ENCODE results near the gene LCP1. TPM values are rescaled to one million over a fixed set of nuclear protein-coding genes. Genes with fewer than 3 reads are reported as not detected.

Gene LCP1
- total RNA-seq, 2 donors from 2014 or later = 58.1 to 177 TPM

DNA sequence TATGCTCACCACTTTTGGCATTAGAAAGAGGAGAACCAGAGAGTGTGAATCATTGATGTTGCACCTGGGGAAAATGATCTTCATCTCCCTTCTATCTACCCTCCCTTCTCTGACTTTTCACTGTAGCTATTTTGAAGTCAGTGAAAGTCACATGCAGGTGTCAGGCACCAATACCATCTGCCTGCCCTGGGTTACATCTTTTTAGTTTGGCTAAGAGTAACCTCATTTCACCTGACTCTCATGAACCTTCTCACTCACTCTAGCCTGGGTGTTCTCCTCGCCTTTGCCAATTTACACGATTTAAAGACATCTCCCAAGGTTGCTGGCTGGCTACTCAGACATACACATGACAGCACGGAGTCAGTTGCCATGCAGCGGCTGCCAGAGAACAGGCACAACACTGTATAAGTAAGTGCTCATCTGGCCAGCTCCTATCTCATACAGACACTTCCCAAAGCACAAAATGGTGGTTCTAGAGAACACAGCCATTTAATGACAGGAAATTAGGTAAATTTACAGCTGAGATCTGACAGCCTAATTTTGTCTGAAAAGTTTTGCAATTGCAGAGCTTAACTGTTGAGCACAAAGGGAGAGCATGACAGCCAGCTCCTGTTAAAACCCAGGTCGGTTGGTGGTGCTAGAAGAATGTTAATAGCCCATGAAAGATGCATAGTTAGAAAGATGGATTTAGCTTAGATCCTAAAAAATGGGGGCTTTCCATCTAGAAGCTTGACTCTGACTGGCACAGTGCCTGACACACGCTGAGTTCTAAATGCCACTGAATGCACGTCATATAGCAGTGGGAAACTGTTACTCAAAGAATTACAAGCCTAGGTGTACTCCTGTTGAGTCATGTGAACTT, 32.5 kb downstream of the LCP1 start:
- Histone ChIP-seq H3K36me3 (no peaks in the 10 kb centered on the region), H3K9me3 (no peaks in the 10 kb centered on the region), H3K27me3 (replicated peaks; ENCODE audit: insufficient read depth) (no peaks in the 10 kb centered on the region), H3K4me1 (replicated peaks) (peaks cover 5% of the 10 kb centered on the region), H3K27ac (peak overlapping the region in 1 of 2 donors; percentile 59), H3K4me3 (no peak overlapping the region)
- DNase-seq (ENCODE audit: low spot score) = peak; percentile 68
- 45% methylated on average over 7 of the region's 7 CpGs for WGBS
- TF ChIP-seq, protein P1, sequence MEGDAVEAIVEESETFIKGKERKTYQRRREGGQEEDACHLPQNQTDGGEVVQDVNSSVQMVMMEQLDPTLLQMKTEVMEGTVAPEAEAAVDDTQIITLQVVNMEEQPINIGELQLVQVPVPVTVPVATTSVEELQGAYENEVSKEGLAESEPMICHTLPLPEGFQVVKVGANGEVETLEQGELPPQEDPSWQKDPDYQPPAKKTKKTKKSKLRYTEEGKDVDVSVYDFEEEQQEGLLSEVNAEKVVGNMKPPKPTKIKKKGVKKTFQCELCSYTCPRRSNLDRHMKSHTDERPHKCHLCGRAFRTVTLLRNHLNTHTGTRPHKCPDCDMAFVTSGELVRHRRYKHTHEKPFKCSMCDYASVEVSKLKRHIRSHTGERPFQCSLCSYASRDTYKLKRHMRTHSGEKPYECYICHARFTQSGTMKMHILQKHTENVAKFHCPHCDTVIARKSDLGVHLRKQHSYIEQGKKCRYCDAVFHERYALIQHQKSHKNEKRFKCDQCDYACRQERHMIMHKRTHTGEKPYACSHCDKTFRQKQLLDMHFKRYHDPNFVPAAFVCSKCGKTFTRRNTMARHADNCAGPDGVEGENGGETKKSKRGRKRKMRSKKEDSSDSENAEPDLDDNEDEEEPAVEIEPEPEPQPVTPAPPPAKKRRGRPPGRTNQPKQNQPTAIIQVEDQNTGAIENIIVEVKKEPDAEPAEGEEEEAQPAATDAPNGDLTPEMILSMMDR (IDR thresholded peaks at IDR 0.05) = no peak
- TF ChIP-seq POLR2A (IDR thresholded peaks at IDR 0.05) = no peak
- TF ChIP-seq POLR2AphosphoS5 (IDR thresholded peaks at IDR 0.05) = peak; percentile 51
- intact Hi-C loops (cut with DNase I) = no loop called here

DNA sequence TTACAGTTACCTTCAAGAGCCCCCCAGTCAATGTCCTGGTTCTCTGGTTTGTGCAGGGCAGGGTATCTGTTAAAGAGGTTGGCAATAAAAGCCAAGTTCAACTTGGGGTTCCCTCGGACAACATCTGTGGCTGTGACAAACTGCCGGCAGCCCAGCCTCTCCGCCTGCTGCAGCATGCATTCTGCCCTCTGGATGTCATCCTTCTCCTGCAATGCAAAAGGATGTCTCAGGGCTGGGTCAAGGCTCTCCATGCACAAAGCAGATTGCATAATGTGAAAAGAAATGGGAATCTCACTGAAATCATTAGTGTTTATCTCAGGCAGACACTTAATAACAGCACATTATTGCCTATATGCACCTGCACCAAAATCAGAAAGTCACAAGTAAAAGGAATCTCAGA, 35.1 kb downstream of the LCP1 start:
- Histone ChIP-seq H3K36me3 (no peaks in the 10 kb centered on the region), H3K4me1 (replicated peaks) (peaks cover 5% of the 10 kb centered on the region), H3K27me3 (replicated peaks; ENCODE audit: insufficient read depth) (no peaks in the 10 kb centered on the region), H3K27ac (no peak overlapping the region), H3K4me3 (no peak overlapping the region), H3K9me3 (no peaks in the 10 kb centered on the region)
- WGBS = 29% methylated on average over 3 of the region's 3 CpGs
- intact Hi-C loops (cut with DNase I) = no loop called here
- DNase-seq (ENCODE audit: low spot score) = no peak
- TF ChIP-seq POLR2AphosphoS5 (IDR thresholded peaks at IDR 0.05) (no peak), POLR2A (IDR thresholded peaks at IDR 0.05) (no peak)
- TF ChIP-seq, protein P1 (IDR thresholded peaks at IDR 0.05) = no peak

GRCh38 chr13:46145950-46146349, 36.0 kb downstream of the LCP1 start:
- Histone ChIP-seq H3K4me3 (no peak overlapping the region), H3K9me3 (no peaks in the 10 kb centered on the region), H3K27ac (no peak overlapping the region), H3K4me1 (replicated peaks) (peaks cover 5% of the 10 kb centered on the region), H3K36me3 (no peaks in the 10 kb centered on the region), H3K27me3 (replicated peaks; ENCODE audit: insufficient read depth) (no peaks in the 10 kb centered on the region)
- TF ChIP-seq POLR2A (IDR thresholded peaks at IDR 0.05) (no peak), POLR2AphosphoS5 (IDR thresholded peaks at IDR 0.05) (no peak)
- TF ChIP-seq, protein P1 (IDR thresholded peaks at IDR 0.05) = no peak
- intact Hi-C loops (cut with DNase I) = no loop called here
- no peak for DNase-seq (ENCODE audit: low spot score)
- 97% methylated on average over 2 of the region's 2 CpGs for WGBS

- Histone ChIP-seq H3K27me3 (replicated peaks; ENCODE audit: insufficient read depth) (no peaks in the 10 kb centered on the region), H3K4me3 (no peak overlapping the region), H3K9me3 (no peaks in the 10 kb centered on the region), H3K36me3 (no peaks in the 10 kb centered on the region), H3K27ac (peak overlapping the region in 1 of 2 donors; percentile 67), H3K4me1 (replicated peaks) (peaks cover 4% of the 10 kb centered on the region)
- 49% methylated on average over 4 of the region's 4 CpGs for WGBS
- intact Hi-C loops (cut with DNase I) = no loop called here
- TF ChIP-seq POLR2A (IDR thresholded peaks at IDR 0.05) = no peak
- no peak for TF ChIP-seq POLR2AphosphoS5 (IDR thresholded peaks at IDR 0.05)
- DNase-seq (ENCODE audit: low spot score) = no peak
These were observed 36.8 kb downstream of the LCP1 start for GRCh38 chr13:46145135-46145534.

GRCh38 chr13:46143184-46143701, 38.7 kb downstream of the LCP1 start:
- Histone ChIP-seq H3K4me3 (no peak overlapping the region), H3K36me3 (no peaks in the 10 kb centered on the region), H3K4me1 (replicated peaks) (no peaks in the 10 kb centered on the region), H3K27me3 (replicated peaks; ENCODE audit: insufficient read depth) (no peaks in the 10 kb centered on the region), H3K9me3 (no peaks in the 10 kb centered on the region), H3K27ac (peak overlapping the region; percentile 2 to 67)
- TF ChIP-seq POLR2AphosphoS5 (IDR thresholded peaks at IDR 0.05) = peak; percentile 64
- TF ChIP-seq, protein P1 (IDR thresholded peaks at IDR 0.05) = no peak
- TF ChIP-seq POLR2A (IDR thresholded peaks at IDR 0.05) = no peak
- peak; percentile 55 for DNase-seq (ENCODE audit: low spot score)
- 59% methylated on average over 4 of the region's 4 CpGs for WGBS
- intact Hi-C loops (cut with DNase I) = no loop called here

All from prostate gland (tissue), 2 donors.